ENCODE results near the gene RNF149.

GRCh38 chr2:101238930-101239759, 69.4 kb downstream of the RNF149 start:
- TF ChIP-seq POLR2A (IDR thresholded peaks at IDR 0.05), result no peak
- TF ChIP-seq CTCF (IDR thresholded peaks at IDR 0.05), result no peak
- no peak for TF ChIP-seq POLR2AphosphoS5 (IDR thresholded peaks at IDR 0.05; ENCODE audit: insufficient read depth in 1 of 2, low read depth in 1 of 2)

Data from vagina (tissue), 2 donors.